T-helper 2 cell treated with Interferon-gamma antibody and Interleukin-4, amounts not matched to agents 5 μg/mL and 100 μg/mL, for 36 hours (primary cell): ENCODE data around the gene ABCD1.

Experiments
- DNase-seq: peaks from one replicate; pipeline ENCODE4 v3.0.0; 2021; ENCODE audit warnings: low spot score
- H3K27ac Mint-ChIP-seq: one replicate; pipeline ENCODE4 v1.8.0; 2021; ENCODE audit warnings: mild to moderate bottlenecking, mixed read lengths
- H3K27me3 Mint-ChIP-seq: one replicate; pipeline ENCODE4 v1.8.0; 2021; ENCODE audit warnings: low read depth, mixed read lengths
- H3K36me3 Mint-ChIP-seq: one replicate; pipeline ENCODE4 v1.8.0; 2021; ENCODE audit warnings: low read depth, mixed read lengths
- H3K4me1 Mint-ChIP-seq: one replicate; pipeline ENCODE4 v1.8.0; 2021; ENCODE audit warnings: low read depth, mixed read lengths
- H3K4me3 Mint-ChIP-seq: one replicate; pipeline ENCODE4 v1.8.0; 2022; ENCODE audit warnings: mild to moderate bottlenecking, moderate library complexity, mixed read lengths
- H3K9me3 Mint-ChIP-seq: one replicate; pipeline ENCODE4 v1.8.0; 2021; ENCODE audit warnings: mixed read lengths

ABCD1 gene

DNA sequence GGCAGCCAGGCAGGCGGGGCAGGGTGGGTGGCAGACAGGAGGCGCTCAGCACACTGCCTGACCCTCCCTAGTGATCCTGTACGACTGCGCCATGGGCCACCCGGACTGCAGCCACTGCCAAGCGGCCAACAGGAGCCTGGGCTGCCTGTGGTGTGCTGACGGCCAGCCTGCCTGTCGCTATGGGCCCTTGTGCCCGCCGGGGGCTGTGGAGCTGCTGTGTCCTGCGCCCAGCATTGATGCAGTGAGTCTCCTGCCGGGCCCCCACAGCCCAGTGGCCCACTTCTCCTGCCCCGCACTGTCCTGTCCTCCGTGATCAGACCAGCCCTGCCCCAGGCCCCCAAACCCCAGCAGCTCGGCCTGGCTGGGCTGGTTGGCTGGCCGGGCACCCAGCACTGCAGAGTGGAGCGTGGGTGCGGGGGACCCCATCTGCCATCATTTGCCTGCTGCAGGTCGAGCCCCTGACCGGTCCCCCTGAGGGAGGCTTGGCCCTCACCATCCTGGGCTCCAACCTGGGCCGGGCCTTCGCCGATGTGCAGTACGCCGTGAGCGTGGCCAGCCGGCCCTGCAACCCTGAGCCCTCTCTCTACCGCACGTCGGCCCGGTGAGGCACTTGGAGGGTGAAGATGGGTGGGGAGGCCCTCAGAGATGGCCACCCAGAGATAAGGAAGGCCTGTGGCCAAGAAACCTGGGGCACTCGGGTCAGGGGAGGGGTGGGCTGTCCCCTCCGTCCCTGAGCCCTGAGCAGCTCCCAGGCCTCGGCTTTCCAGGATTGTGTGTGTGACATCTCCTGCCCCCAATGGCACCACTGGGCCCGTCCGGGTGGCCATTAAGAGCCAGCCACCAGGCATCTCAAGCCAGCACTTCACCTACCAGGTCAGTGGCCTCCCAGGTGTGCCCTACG, 47.0 kb downstream of the ABCD1 start:
- no peak overlapping the region for H3K27ac Mint-ChIP-seq
- no peak for DNase-seq

DNA sequence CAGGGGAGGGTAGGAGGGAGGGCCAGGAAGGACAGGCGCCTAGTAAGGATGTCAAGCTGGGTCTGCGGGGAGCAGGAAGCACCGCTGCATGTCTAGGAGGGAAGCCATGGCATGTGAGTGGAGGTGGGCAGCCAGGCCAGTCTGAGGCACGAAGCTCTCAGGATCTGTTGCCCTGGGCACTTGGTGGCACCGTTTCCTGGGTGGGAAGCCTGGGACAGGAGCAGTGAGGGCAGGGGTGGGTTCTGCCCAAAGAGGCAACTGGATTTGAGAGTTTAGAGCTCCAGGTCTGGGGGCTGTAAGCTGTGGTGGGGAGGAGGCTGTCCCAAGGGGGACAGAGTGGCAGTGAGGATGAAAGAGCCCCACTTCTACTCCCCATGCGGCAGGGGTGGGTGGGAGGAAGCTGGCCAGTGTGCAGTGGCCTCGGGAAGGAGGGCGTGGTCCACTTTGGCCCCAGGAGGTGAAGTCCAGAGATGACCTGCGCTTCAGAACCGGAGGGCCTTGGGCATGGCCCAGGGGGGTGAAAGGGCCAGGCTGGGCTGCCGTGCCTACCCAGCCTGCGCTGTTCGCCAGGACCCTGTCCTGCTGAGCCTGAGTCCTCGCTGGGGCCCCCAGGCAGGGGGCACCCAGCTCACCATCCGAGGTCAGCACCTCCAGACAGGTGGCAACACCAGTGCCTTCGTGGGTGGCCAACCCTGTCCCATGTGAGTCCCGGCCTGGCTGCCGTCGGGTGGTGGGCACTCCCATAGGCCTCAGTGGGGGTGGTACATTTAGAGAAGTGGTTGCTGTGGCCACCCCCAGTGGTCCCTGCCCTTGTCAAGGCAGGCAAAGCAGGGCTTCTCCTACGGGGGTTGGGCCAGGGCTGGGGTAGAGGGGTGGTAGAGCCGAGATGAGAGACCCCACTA, 47.9 kb downstream of the ABCD1 start:
- H3K4me1 Mint-ChIP-seq: no peaks in the 10 kb centered on the region
- H3K27ac Mint-ChIP-seq: no peak overlapping the region
- H3K4me3 Mint-ChIP-seq: no peak overlapping the region
- no peaks in the 10 kb centered on the region for H3K36me3 Mint-ChIP-seq
- no peaks in the 10 kb centered on the region for H3K9me3 Mint-ChIP-seq
- H3K27me3 Mint-ChIP-seq: no peaks in the 10 kb centered on the region
- no peak for DNase-seq

More for the DNA sequence above, 47.0 kb downstream of the ABCD1 start:
- Mint-ChIP-seq H3K36me3 (no peaks in the 10 kb centered on the region), H3K4me1 (no peaks in the 10 kb centered on the region), H3K4me3 (no peak overlapping the region), H3K27me3 (no peaks in the 10 kb centered on the region), H3K9me3 (no peaks in the 10 kb centered on the region)

DNA sequence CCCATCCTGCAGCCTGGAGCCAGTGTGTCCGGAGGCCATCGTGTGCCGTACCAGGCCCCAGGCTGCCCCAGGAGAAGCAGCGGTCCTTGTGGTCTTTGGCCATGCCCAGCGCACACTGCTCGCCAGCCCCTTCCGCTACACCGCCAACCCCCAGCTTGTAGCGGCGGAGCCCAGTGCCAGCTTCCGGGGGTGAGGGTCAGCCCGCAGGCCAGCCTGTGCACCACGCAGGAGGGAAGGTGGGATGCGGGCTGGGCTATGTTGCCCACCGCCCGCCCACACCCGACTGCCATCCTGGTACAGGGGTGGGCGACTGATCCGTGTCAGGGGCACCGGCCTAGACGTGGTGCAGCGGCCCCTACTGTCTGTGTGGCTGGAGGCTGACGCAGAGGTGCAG, 48.6 kb downstream of the ABCD1 start:
- no peaks in the 10 kb centered on the region for H3K27me3 Mint-ChIP-seq
- no peaks in the 10 kb centered on the region for H3K36me3 Mint-ChIP-seq
- no peak overlapping the region for H3K4me3 Mint-ChIP-seq
- no peak overlapping the region for H3K27ac Mint-ChIP-seq
- no peaks in the 10 kb centered on the region for H3K4me1 Mint-ChIP-seq
- DNase-seq: no peak
- H3K9me3 Mint-ChIP-seq: no peaks in the 10 kb centered on the region

DNA sequence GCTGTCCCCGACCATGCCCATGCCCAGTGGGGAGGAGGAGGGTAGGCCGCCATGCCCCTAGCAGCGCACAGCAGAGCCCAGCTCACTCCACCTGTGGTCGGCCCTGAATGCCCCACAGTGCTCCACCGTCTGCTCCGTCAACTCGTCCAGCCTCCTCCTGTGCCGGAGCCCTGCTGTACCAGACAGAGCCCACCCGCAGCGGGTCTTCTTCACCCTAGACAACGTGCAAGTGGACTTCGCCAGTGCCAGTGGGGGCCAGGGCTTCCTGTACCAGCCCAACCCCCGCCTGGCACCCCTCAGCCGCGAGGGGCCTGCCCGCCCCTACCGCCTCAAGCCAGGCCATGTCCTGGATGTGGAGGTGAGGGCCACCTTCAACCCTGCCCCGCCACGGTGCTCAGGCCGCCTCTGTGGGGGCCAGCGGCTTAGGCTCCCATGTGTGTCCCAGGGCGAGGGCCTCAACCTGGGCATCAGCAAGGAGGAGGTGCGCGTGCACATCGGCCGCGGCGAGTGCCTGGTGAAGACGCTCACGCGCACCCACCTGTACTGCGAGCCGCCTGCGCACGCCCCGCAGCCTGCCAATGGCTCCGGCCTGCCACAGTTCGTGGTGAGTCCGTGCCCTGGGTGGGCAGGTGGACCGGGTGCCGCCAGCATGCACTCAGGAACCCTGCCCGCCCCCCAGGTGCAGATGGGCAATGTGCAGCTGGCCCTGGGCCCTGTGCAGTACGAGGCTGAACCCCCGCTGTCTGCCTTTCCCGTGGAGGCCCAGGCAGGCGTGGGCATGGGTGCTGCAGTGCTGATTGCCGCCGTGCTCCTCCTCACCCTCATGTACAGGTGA, 49.3 kb downstream of the ABCD1 start:
- H3K27me3 Mint-ChIP-seq: no peaks in the 10 kb centered on the region
- H3K4me3 Mint-ChIP-seq: no peak overlapping the region
- DNase-seq: no peak
- H3K9me3 Mint-ChIP-seq: no peaks in the 10 kb centered on the region
- no peak overlapping the region for H3K27ac Mint-ChIP-seq
- no peaks in the 10 kb centered on the region for H3K4me1 Mint-ChIP-seq
- no peaks in the 10 kb centered on the region for H3K36me3 Mint-ChIP-seq

DNA sequence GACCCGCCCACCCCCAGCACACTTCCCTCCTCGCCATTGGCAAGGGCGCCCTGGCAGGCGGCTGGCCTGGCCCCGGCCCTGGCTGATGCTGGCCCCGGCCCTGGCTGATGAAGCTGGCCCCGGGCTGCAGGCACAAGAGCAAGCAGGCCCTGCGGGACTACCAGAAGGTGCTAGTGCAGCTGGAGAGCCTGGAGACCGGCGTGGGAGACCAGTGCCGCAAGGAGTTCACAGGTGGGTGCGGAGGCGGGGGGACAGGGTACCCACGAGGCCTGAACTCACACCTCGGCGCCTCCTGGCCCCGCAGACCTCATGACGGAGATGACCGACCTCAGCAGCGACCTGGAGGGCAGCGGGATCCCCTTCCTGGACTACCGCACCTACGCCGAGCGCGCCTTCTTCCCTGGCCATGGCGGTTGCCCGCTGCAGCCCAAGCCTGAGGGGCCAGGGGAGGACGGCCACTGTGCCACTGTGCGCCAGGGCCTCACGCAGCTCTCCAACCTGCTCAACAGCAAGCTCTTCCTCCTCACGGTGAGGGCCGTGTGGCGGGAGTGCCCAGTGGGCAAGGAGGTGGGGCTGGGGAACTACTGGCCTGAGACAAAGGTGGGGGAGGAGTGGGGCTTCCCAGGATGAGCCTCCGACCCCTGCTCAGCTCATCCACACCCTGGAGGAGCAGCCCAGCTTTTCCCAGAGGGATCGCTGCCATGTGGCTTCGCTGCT, 50.1 kb downstream of the ABCD1 start:
- Mint-ChIP-seq H3K27me3 (no peaks in the 10 kb centered on the region), H3K9me3 (no peaks in the 10 kb centered on the region), H3K4me1 (no peaks in the 10 kb centered on the region), H3K36me3 (no peaks in the 10 kb centered on the region), H3K27ac (no peak overlapping the region), H3K4me3 (no peak overlapping the region)
- DNase-seq: no peak

DNA sequence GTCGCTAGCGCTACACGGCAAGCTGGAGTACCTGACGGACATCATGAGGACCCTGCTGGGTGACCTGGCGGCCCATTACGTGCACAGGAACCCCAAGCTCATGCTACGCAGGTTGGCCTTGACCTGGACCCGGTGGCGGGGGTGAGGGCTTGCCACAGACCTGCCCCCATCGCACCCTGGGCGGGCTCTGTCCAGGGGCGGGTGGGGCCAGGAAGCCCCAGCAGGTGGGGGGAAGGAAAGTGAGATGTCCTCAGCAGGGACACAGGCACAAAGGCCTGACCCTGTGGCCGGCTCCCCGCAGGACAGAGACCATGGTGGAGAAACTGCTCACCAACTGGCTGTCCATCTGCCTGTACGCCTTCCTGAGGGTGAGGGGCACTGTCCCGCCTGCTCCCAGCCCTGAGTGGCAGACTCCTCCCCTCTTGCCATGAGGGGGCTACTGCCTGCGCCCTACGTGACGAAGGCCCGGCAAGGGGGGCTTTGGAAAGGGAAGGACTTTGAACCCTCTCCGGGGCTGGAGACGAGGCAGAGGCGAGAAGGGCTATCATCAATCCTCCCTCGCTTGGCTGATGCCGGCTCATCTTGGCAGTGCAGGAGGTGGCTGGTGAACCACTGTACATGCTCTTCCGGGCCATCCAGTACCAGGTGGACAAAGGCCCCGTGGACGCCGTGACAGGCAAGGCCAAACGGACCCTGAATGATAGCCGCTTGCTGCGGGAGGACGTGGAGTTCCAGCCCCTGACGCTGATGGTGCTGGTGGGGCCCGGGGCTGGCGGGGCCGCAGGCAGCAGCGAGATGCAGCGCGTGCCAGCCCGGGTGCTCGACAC, 50.9 kb downstream of the ABCD1 start:
- H3K27me3 Mint-ChIP-seq: peaks cover 3% of the 10 kb centered on the region
- H3K36me3 Mint-ChIP-seq: no peaks in the 10 kb centered on the region
- H3K27ac Mint-ChIP-seq: no peak overlapping the region
- no peak overlapping the region for H3K4me3 Mint-ChIP-seq
- no peak for DNase-seq
- H3K4me1 Mint-ChIP-seq: peaks cover 3% of the 10 kb centered on the region
- H3K9me3 Mint-ChIP-seq: no peaks in the 10 kb centered on the region

DNA sequence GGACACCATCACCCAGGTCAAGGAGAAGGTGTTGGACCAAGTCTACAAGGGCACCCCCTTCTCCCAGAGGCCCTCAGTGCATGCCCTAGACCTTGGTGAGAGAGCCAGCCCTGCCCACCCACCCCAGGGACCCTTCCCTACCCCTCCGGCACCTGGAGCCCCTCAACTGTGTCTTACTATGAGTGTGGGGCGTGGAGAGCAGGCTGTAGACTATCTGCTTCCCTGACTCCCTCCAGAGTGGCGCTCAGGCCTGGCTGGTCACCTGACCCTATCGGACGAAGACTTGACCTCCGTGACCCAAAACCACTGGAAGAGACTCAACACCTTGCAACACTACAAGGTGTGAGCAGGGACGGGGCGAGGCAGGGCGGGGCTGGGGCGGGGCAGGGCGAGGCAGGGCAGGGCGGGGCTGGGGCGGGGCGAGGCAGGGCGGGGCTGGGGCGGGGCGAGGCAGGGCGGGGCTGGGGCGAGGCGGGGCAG, 51.5 kb downstream of the ABCD1 start:
- H3K27me3 Mint-ChIP-seq: peaks cover 3% of the 10 kb centered on the region
- peaks cover 3% of the 10 kb centered on the region for H3K4me1 Mint-ChIP-seq
- H3K36me3 Mint-ChIP-seq: no peaks in the 10 kb centered on the region
- H3K9me3 Mint-ChIP-seq: no peaks in the 10 kb centered on the region
- H3K27ac Mint-ChIP-seq: no peak overlapping the region
- DNase-seq: no peak
- no peak overlapping the region for H3K4me3 Mint-ChIP-seq

DNA sequence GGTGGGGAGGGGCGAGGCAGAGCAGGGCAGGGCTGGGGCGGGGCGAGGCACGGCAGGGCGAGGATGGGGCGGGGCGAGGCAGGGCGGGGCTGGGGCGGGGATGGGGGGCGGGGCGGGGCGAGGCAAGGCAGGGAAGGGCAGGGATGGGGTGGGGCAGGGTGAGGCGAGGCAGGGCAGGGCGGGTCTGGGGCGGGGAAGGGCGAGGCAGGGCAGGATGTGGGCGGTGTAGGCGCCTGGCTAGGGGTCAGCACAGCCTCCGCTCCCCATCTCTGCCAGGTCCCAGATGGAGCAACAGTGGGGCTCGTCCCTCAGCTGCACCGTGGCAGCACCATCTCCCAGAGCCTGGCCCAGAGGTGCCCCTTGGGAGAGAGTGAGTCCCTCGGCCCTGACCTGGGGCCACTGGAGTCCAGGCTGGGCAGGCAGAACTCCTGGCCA, 52.0 kb downstream of the ABCD1 start:
- DNase-seq: no peak
- peaks cover 3% of the 10 kb centered on the region for H3K4me1 Mint-ChIP-seq

DNA sequence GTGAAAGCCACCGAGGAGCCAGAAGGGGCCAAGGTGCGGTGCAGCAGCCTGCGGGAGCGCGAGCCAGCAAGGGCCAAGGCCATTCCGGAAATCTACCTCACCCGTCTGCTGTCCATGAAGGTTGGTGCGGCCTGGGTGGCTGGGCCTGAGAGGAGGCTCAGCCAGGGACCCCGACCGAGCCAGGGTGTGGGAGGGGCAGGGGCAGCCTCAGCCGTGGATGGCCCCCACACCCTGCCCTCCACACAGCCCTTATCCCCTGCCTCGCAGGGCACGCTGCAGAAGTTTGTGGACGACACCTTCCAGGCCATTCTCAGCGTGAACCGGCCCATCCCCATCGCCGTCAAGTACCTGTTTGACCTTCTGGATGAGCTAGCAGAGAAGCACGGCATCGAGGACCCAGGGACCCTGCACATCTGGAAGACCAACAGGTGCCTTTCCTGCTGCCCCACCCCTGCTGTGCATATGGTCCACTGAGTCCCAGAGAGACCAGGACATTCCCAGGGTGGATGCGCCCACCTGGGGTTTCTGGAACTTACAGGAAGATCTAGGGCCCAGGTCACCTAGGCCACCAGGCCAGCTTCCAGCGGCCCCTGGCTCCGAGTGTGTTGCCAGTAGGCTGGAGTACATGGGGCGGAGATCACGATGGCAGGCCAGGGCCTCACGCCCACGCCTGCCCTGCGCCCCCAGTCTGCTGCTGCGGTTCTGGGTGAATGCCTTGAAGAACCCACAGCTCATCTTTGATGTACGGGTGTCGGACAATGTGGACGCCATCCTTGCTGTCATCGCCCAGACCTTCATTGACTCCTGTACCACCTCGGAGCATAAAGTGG, 52.8 kb downstream of the ABCD1 start:
- peaks cover 3% of the 10 kb centered on the region for H3K4me1 Mint-ChIP-seq
- H3K27ac Mint-ChIP-seq: no peak overlapping the region
- H3K36me3 Mint-ChIP-seq: no peaks in the 10 kb centered on the region
- H3K4me3 Mint-ChIP-seq: no peak overlapping the region
- H3K9me3 Mint-ChIP-seq: no peaks in the 10 kb centered on the region
- DNase-seq: no peak
- peaks cover 3% of the 10 kb centered on the region for H3K27me3 Mint-ChIP-seq

More for the DNA sequence above, 52.0 kb downstream of the ABCD1 start:
- Mint-ChIP-seq H3K4me3 (no peak overlapping the region), H3K9me3 (no peaks in the 10 kb centered on the region), H3K36me3 (no peaks in the 10 kb centered on the region), H3K27ac (peak overlapping the region; percentile 31), H3K27me3 (peaks cover 3% of the 10 kb centered on the region)

DNA sequence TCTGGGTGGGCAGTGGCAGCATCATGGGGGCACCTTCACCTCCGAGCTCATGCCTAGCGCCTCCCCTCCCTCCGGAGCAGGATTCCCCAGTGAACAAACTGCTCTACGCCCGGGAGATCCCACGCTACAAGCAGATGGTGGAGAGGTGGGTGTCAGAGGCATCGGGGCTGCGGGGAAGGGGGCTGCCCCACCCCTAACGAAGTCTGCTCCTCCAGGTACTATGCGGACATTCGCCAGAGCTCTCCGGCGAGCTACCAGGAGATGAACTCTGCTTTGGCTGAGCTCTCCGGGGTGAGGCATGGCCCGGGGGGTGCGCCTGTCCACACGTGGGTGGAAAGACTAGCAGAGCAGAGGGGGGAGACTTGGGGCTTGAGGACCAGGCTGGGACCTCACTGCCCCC, 53.5 kb downstream of the ABCD1 start:
- Mint-ChIP-seq H3K27me3 (peaks cover 3% of the 10 kb centered on the region), H3K36me3 (no peaks in the 10 kb centered on the region), H3K9me3 (no peaks in the 10 kb centered on the region), H3K27ac (no peak overlapping the region), H3K4me3 (no peak overlapping the region), H3K4me1 (peaks cover 3% of the 10 kb centered on the region)
- DNase-seq: no peak

DNA sequence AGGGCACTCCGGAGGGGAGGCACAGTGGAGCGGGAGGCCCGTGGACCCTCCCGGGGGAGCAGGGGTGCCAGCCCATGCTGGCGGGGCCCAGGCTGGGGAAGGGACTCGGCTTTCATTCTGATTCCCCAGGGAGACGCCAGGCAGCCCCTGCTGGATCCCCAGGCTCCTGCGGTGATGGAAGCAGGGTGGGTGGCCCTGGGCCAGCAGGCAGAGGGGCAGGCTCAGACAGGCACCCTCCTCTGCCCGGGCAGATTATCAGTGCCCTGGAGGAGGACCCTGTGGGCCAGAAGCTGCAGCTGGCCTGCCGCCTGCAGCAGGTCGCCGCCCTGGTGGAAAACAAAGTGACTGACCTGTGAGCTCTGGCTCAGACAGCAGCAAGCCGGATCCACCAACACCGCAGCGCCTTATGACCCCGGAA, 54.0 kb downstream of the ABCD1 start:
- no peak for DNase-seq
- Mint-ChIP-seq H3K9me3 (no peaks in the 10 kb centered on the region), H3K4me1 (peaks cover 3% of the 10 kb centered on the region), H3K27me3 (peaks cover 3% of the 10 kb centered on the region), H3K27ac (no peak overlapping the region), H3K4me3 (no peak overlapping the region), H3K36me3 (no peaks in the 10 kb centered on the region)
